Subcutaneous abdominal adipose tissue (tissue), 5 donors: ENCODE results near the gene SCYL1.
A peak's percentile ranks its signal among the peaks of the same experiment; 100 is the strongest.

Experiments
- H3K27ac ChIP-seq: one replicate; pipeline ENCODE4 v1.7.0; 2013; ENCODE audit warnings: low read depth, mild to moderate bottlenecking, inconsistent platforms, low read length, moderate library complexity
- H3K27me3 ChIP-seq, 5 donors: one replicate each; pipeline ENCODE4 v1.7.0; 2013; ENCODE audit warnings: low read length in 5 of 5, inconsistent platforms in 1 of 5; ENCODE audit not compliant: control insufficient read depth in 5 of 5, insufficient read depth in 4 of 5
- H3K36me3 ChIP-seq, 5 donors: one replicate each; pipeline ENCODE4 v1.7.0; 2013; ENCODE audit warnings: low read length in 5 of 5; ENCODE audit not compliant: control insufficient read depth in 5 of 5, insufficient read depth in 5 of 5
- H3K4me1 ChIP-seq, 5 donors: one replicate each; pipeline ENCODE4 v1.7.0; 2013; ENCODE audit warnings: low read length in 5 of 5, mild to moderate bottlenecking in 3 of 5, moderate library complexity in 1 of 5; ENCODE audit not compliant: control insufficient read depth in 5 of 5, insufficient read depth in 5 of 5
- H3K4me3 ChIP-seq, 5 donors: one replicate each; pipeline ENCODE4 v1.7.0; 2013; ENCODE audit warnings: low read length in 5 of 5, low read depth in 1 of 5
- H3K9ac ChIP-seq, 5 donors: one replicate each; pipeline ENCODE4 v1.7.0; 2013; ENCODE audit warnings: low read length in 5 of 5, mild to moderate bottlenecking in 4 of 5, moderate library complexity in 3 of 5
- H3K9me3 ChIP-seq, 5 donors: one replicate each; pipeline ENCODE4 v1.7.0; 2013; ENCODE audit warnings: low read length in 5 of 5; ENCODE audit not compliant: control insufficient read depth in 5 of 5
- donor health status: healthy.
- donor health status: healthy.
- donor health status: healthy.
- donor health status: healthy.
- donor health status: healthy.

SCYL1 gene

GRCh38 chr11:65536412-65537295 is 11.8 kb downstream of the SCYL1 start:
- Histone ChIP-seq H3K9ac (no peak overlapping the region), H3K9me3 (no peaks in the 10 kb centered on the region), H3K4me1 (peaks cover 3 to 23% (median 20%) of the 10 kb centered on the region in 5 donors), H3K27ac (no peak overlapping the region), H3K27me3 (no peaks in the 10 kb centered on the region), H3K36me3 (peaks cover 0 to 59% (median 53%) of the 10 kb centered on the region in 5 donors), H3K4me3 (no peak overlapping the region)

GRCh38 chr11:65537296-65537597 is 12.4 kb downstream of the SCYL1 start:
- no peaks in the 10 kb centered on the region for H3K27me3 ChIP-seq
- H3K9me3 ChIP-seq = no peaks in the 10 kb centered on the region
- H3K9ac ChIP-seq = no peak overlapping the region
- H3K4me1 ChIP-seq = peaks cover 3 to 28% (median 22%) of the 10 kb centered on the region in 5 donors
- H3K27ac ChIP-seq = no peak overlapping the region
- H3K4me3 ChIP-seq = no peak overlapping the region
- H3K36me3 ChIP-seq = peaks cover 0 to 55% (median 49%) of the 10 kb centered on the region in 5 donors

- no peak overlapping the region for H3K9ac ChIP-seq
- H3K36me3 ChIP-seq = peaks cover 0 to 53% (median 45%) of the 10 kb centered on the region in 5 donors
- H3K27ac ChIP-seq = no peak overlapping the region
- H3K4me1 ChIP-seq = peaks cover 3 to 28% (median 22%) of the 10 kb centered on the region in 5 donors
- no peaks in the 10 kb centered on the region for H3K27me3 ChIP-seq
- no peaks in the 10 kb centered on the region for H3K9me3 ChIP-seq
- no peak overlapping the region for H3K4me3 ChIP-seq
Observed at GRCh38 chr11:65537620-65538231, 12.8 kb downstream of the SCYL1 start.

- peaks cover 3 to 28% (median 22%) of the 10 kb centered on the region in 5 donors for H3K4me1 ChIP-seq
- H3K36me3 ChIP-seq = peaks cover 0 to 50% (median 43%) of the 10 kb centered on the region in 5 donors
- H3K9me3 ChIP-seq = no peaks in the 10 kb centered on the region
- H3K27me3 ChIP-seq = no peaks in the 10 kb centered on the region
- no peak overlapping the region for H3K9ac ChIP-seq
- no peak overlapping the region for H3K4me3 ChIP-seq
- H3K27ac ChIP-seq = no peak overlapping the region
Observed at GRCh38 chr11:65538232-65538914, 13.5 kb downstream of the SCYL1 start.

- Histone ChIP-seq H3K27me3 (no peaks in the 10 kb centered on the region), H3K36me3 (peaks cover 0 to 46% (median 40%) of the 10 kb centered on the region in 5 donors), H3K4me1 (peaks cover 3 to 28% (median 22%) of the 10 kb centered on the region in 5 donors), H3K9ac (peak overlapping the region in 1 of 5 donors; percentile 32), H3K9me3 (no peaks in the 10 kb centered on the region), H3K27ac (no peak overlapping the region), H3K4me3 (peak overlapping the region in 2 of 5 donors; percentile 74 to 77)
Observed at GRCh38 chr11:65538915-65539743, 14.2 kb downstream of the SCYL1 start.

- peak overlapping the region in 4 of 5 donors; percentile 68 to 77 (median 72) for H3K4me3 ChIP-seq
- H3K4me1 ChIP-seq = peaks cover 3 to 28% (median 22%) of the 10 kb centered on the region in 5 donors
- H3K27ac ChIP-seq = peak overlapping the region; percentile 82
- H3K9ac ChIP-seq = peak overlapping the region; percentile 32 to 63 (median 43)
- no peaks in the 10 kb centered on the region for H3K27me3 ChIP-seq
- H3K36me3 ChIP-seq = peaks cover 0 to 52% (median 43%) of the 10 kb centered on the region in 5 donors
- H3K9me3 ChIP-seq = no peaks in the 10 kb centered on the region
Observed at GRCh38 chr11:65539744-65540289, 14.9 kb downstream of the SCYL1 start.

- Histone ChIP-seq H3K4me3 (peak overlapping the region; percentile 63 to 77 (median 71)), H3K9me3 (no peaks in the 10 kb centered on the region), H3K9ac (peak overlapping the region; percentile 63 to 84 (median 80)), H3K27ac (peak overlapping the region; percentile 82), H3K4me1 (peaks cover 3 to 28% (median 22%) of the 10 kb centered on the region in 5 donors), H3K27me3 (no peaks in the 10 kb centered on the region), H3K36me3 (peaks cover 0 to 45% (median 43%) of the 10 kb centered on the region in 5 donors)
Observed at GRCh38 chr11:65540290-65541092, 15.6 kb downstream of the SCYL1 start.

GRCh38 chr11:65541093-65541982 is 16.5 kb downstream of the SCYL1 start:
- Histone ChIP-seq H3K4me3 (peak overlapping the region in 4 of 5 donors; percentile 68 to 77 (median 72)), H3K9me3 (no peaks in the 10 kb centered on the region), H3K27ac (peak overlapping the region; percentile 82), H3K36me3 (peaks cover 0 to 41% (median 37%) of the 10 kb centered on the region in 5 donors), H3K27me3 (no peaks in the 10 kb centered on the region), H3K9ac (peak overlapping the region; percentile 68 to 84 (median 80)), H3K4me1 (peaks cover 3 to 33% (median 22%) of the 10 kb centered on the region in 5 donors)
